Colonic mucosa (tissue), 4 donors: ENCODE data around the gene ADK. TPM values are rescaled to one million over a fixed set of nuclear protein-coding genes. Genes with fewer than 3 reads are reported as not detected.

ENCODE experiments used
- DNase-seq: peaks from one replicate; pipeline ENCODE4 v3.0.0-alpha.2; 2020
- H3K27ac ChIP-seq: fragments of 200-600 bp; one replicate; pipeline ENCODE4 v1.8.0; 2021
- H3K27me3 ChIP-seq: fragments of 200-600 bp; one replicate; pipeline ENCODE4 v1.8.0; 2021
- H3K36me3 ChIP-seq: fragments of 200-600 bp; one replicate; pipeline ENCODE4 v1.8.0; 2021
- H3K4me1 ChIP-seq: fragments of 200-600 bp; one replicate; pipeline ENCODE4 v1.8.0; 2021; ENCODE audit warnings: mild to moderate bottlenecking
- H3K4me3 ChIP-seq: fragments of 200-600 bp; one replicate; pipeline ENCODE4 v1.8.0; 2021
- H3K9ac ChIP-seq, 2 donors: one replicate each; pipeline ENCODE4 v1.7.0; 2013; ENCODE audit warnings: control low read depth in 2 of 2, low read depth in 2 of 2, low read length in 2 of 2
- H3K9me3 ChIP-seq: fragments of 200-600 bp; one replicate; pipeline ENCODE4 v1.8.0; 2021
- intact Hi-C: fragments of 100-400 bp; cut with DNase I; formaldehyde crosslinking; loops from one replicate; pipeline ENCODE4 v1.14.1; 2022
- total RNA-seq, 2 donors: library from RNA; stranded (reverse); fragmentation: NEBNext Ultra II Directional in 1 of 2; extraction: Animal tissue kit (Norgen Biotek cat#: 25700) in 1 of 2; gene quantifications; one replicate each; pipeline ENCODE4 v1.2.1, GENCODE V29; 2021
- TF ChIP-seq, protein P1 (sequence below): fragments of 200-600 bp; IDR thresholded peaks from one replicate; pipeline ENCODE4 v1.8.0; 2022; ENCODE audit warnings: antibody characterized with exemption, mild to moderate bottlenecking
- donor health status: healthy.
- donor health status: DM: no; HTN: no; CAD: no.
- donor health status: DM: no; HTN: no; CAD: no.

The ADK gene
- total RNA-seq, 2 donors from 2014 or later = 20.2 to 27.6 TPM

DNA sequence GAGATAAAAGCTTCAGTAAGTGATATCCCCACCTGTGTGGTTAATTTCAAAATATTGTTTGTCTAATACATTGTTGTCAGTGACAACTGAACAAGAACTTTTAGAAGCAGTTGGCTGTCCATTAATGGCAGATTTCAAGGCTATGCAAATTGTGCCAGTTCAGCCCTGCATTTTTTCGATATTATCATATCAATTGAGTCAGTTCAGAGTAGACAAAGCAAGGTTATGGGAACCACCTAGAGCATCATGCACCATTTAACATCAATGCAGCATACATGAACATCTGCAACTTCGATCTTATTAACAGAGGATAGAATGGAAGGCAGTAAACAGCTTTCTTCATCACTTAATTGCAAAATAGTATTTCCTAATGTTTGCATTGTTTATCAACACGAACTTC is 494.7 kb downstream of the ADK start:
- intact Hi-C loops = no loop called here
- Histone ChIP-seq H3K27ac (no peak overlapping the region), H3K4me1 (no peaks in the 10 kb centered on the region), H3K27me3 (no peaks in the 10 kb centered on the region), H3K4me3 (no peak overlapping the region), H3K9ac (no peak overlapping the region), H3K36me3 (no peaks in the 10 kb centered on the region), H3K9me3 (no peaks in the 10 kb centered on the region)
- TF ChIP-seq, protein P1, sequence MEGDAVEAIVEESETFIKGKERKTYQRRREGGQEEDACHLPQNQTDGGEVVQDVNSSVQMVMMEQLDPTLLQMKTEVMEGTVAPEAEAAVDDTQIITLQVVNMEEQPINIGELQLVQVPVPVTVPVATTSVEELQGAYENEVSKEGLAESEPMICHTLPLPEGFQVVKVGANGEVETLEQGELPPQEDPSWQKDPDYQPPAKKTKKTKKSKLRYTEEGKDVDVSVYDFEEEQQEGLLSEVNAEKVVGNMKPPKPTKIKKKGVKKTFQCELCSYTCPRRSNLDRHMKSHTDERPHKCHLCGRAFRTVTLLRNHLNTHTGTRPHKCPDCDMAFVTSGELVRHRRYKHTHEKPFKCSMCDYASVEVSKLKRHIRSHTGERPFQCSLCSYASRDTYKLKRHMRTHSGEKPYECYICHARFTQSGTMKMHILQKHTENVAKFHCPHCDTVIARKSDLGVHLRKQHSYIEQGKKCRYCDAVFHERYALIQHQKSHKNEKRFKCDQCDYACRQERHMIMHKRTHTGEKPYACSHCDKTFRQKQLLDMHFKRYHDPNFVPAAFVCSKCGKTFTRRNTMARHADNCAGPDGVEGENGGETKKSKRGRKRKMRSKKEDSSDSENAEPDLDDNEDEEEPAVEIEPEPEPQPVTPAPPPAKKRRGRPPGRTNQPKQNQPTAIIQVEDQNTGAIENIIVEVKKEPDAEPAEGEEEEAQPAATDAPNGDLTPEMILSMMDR = no peak
- DNase-seq = no peak

DNA sequence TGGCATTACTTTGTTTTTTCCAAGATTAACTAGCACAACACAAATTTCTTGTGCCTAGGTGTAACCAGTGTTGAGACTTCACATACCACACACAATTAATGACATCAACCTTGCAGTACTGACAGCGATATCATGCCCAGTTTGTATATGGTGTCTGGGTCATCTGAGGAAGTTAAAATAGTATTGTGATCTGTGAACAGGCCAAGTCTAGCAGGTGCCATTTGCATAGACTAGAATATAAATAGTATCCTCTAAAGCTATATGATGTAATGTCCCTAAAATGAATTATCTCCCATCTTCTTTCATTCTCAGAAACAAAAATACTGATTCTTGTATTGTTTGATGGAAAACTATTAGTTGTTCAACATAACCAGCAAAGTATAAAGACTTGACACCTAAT is 499.6 kb downstream of the ADK start:
- no peak for DNase-seq
- H3K9ac ChIP-seq = no peak overlapping the region
- no peaks in the 10 kb centered on the region for H3K9me3 ChIP-seq
- H3K27ac ChIP-seq = no peak overlapping the region
- TF ChIP-seq, protein P1 = no peak
- H3K36me3 ChIP-seq = no peaks in the 10 kb centered on the region
- intact Hi-C loops = no loop called here
- H3K4me3 ChIP-seq = no peak overlapping the region
- no peaks in the 10 kb centered on the region for H3K27me3 ChIP-seq
- H3K4me1 ChIP-seq = no peaks in the 10 kb centered on the region

DNA sequence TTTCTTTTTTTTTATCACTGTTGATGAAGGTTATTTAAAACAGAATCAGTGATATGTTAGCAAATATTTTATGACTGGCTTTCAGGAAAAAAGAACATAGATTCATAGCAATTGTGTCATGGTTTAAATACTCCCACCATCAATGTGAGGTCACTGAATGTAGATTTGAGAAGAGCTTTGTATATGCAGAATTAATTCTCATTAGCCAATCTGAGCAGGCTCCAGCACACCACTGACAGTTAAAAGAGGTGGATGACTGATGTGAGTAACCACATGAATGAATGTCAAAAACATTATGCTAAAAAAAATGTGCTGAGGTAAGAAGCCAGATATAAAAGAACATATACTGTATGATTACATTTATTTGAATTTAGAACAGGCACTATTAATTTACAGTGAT is 500.5 kb downstream of the ADK start:
- Histone ChIP-seq H3K4me3 (no peak overlapping the region), H3K4me1 (no peaks in the 10 kb centered on the region), H3K36me3 (no peaks in the 10 kb centered on the region), H3K9me3 (no peaks in the 10 kb centered on the region), H3K27ac (no peak overlapping the region), H3K27me3 (no peaks in the 10 kb centered on the region), H3K9ac (no peak overlapping the region)
- TF ChIP-seq, protein P1 = no peak
- intact Hi-C loops = no loop called here
- DNase-seq = no peak

DNA sequence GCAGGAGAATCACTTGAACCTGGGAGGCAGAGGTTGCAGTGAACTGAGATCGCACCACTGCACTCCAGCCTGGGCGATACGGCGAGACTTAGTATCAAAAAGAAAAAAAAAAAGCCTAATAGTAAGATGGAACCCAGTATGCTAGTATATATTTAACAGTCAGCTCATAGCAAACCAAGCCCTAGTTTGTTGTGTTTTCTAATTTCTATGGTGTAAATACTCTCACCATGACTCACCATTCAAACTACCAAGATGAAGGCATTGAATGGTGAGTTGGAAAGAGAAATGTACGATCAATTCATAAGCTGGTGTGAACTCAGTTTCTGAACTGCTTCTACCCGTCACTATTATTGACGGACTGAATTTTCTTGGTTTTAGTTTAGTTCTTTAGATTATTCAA is 501.6 kb downstream of the ADK start:
- Histone ChIP-seq H3K9me3 (no peaks in the 10 kb centered on the region), H3K4me3 (no peak overlapping the region), H3K27ac (no peak overlapping the region), H3K27me3 (no peaks in the 10 kb centered on the region), H3K9ac (no peak overlapping the region), H3K36me3 (no peaks in the 10 kb centered on the region), H3K4me1 (no peaks in the 10 kb centered on the region)
- intact Hi-C loops = no loop called here
- no peak for DNase-seq
- TF ChIP-seq, protein P1 = no peak

DNA sequence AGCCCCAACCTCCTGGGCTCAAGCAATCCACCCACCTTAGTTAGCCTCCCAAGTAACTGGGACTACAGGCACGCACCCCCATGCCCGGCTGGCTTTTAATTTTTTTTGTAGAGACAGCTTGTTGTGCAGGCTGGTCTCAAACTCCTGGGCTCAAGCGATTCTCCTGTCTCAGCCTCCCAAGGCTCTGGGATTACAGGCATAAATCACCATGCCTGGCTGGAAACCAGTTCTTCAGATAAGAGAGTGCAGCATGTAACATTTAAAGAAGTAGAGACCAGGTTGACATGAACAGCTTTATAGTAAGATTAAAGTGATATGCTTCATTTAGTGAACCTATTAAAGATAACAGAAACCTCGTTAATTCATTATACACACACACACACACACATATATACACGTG is 507.5 kb downstream of the ADK start:
- no peaks in the 10 kb centered on the region for H3K9me3 ChIP-seq
- TF ChIP-seq, protein P1 = no peak

DNA sequence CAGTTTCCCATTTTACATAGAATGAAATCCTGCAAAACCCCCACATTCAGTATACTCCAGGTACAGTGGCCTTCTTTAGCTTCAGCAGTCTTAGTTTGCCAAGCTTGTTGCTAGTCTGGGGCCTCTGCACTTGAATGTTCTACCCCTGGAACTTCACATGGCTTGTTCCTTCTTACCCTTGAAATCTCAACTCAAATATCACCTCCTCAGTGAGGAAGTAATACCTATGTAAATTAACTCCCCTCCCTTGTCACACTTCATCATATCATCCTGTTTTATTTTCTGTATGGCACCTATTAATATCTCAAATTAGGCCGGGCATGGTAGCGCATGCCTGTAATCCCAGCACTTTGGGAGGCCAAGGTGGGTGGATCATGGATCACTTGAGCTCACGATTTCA is 511.6 kb downstream of the ADK start:
- TF ChIP-seq, protein P1 = no peak
- H3K9ac ChIP-seq = no peak overlapping the region
- no peaks in the 10 kb centered on the region for H3K4me1 ChIP-seq
- no peaks in the 10 kb centered on the region for H3K36me3 ChIP-seq
- DNase-seq = no peak
- H3K27ac ChIP-seq = no peak overlapping the region
- no peak overlapping the region for H3K4me3 ChIP-seq
- H3K9me3 ChIP-seq = no peaks in the 10 kb centered on the region
- intact Hi-C loops = no loop called here
- no peaks in the 10 kb centered on the region for H3K27me3 ChIP-seq

More for the DNA sequence above, 507.5 kb downstream of the ADK start:
- H3K9ac ChIP-seq = no peak overlapping the region
- no peaks in the 10 kb centered on the region for H3K27me3 ChIP-seq
- DNase-seq = no peak
- H3K27ac ChIP-seq = no peak overlapping the region
- no peak overlapping the region for H3K4me3 ChIP-seq
- no peaks in the 10 kb centered on the region for H3K36me3 ChIP-seq
- intact Hi-C loops = no loop called here
- H3K4me1 ChIP-seq = no peaks in the 10 kb centered on the region
